Measurements from ENCODE around the gene COX4I1. TPM values are rescaled to one million over a fixed set of nuclear protein-coding genes. Genes with fewer than 3 reads are reported as not detected.
"Not testable (repeated sequence)": the region's sequence is repeated elsewhere in the genome, so short reads cannot be mapped to it uniquely, and the experiment has no call there.

The COX4I1 gene
- total RNA-seq, 1 donor from 2014 or later, result 201 TPM

GRCh38 chr16:85825326-85825725 is 25.8 kb downstream of the COX4I1 start:
- DNase-seq, result no peak

DNA sequence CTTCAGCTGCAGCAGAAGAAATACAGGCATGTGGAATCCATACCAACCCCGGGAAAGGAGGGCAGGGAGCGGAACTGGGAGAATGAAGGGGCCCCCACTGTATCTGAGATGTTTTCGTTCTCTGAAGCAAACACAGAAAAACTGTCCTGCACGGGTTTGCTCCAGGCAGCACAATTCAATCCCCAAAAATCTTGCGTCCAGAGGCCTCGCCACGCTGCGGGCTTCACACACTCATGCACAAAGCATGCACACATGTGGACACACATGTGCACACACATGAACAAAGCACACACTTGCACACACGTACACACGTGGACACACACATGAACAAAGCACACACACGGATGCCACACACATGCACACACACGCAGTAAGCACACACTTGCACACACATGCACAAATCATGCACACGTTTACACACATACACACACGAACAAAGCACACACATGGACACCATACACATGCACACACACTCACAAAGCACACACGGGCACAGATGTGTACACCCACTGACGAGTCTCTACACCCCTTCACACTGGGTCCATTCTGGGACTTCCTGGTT is 27.3 kb downstream of the COX4I1 start:
- no peak for DNase-seq

- DNase-seq, result no peak
These were observed 28.7 kb downstream of the COX4I1 start for GRCh38 chr16:85828166-85828565.

DNA sequence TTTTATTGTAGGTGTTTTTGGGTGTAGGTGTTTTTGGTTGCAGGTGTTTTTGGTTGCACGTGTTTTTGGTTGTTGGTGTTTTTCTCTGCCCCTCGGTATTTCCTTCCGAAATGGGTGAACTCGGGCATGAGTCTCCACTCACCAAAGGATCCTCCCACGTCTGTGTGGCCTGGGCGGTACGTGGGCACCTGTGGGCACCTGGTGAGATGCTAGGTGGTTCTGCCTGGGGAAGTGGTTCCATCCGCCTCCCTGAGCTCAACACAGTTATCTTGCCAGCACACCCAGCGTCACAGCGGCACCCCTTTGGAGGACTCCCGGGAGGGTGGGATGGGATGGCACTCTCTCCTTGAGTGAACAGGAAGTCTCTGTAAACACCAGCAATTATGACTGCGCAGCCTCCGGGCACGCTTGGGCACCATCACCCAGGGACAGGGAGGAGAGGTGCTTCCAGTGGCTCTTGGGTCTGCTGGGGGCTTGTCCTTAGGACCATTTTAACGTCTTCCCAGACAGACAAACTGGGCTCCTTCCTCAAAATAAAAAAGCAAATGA is 29.8 kb downstream of the COX4I1 start:
- no peak for DNase-seq

DNA sequence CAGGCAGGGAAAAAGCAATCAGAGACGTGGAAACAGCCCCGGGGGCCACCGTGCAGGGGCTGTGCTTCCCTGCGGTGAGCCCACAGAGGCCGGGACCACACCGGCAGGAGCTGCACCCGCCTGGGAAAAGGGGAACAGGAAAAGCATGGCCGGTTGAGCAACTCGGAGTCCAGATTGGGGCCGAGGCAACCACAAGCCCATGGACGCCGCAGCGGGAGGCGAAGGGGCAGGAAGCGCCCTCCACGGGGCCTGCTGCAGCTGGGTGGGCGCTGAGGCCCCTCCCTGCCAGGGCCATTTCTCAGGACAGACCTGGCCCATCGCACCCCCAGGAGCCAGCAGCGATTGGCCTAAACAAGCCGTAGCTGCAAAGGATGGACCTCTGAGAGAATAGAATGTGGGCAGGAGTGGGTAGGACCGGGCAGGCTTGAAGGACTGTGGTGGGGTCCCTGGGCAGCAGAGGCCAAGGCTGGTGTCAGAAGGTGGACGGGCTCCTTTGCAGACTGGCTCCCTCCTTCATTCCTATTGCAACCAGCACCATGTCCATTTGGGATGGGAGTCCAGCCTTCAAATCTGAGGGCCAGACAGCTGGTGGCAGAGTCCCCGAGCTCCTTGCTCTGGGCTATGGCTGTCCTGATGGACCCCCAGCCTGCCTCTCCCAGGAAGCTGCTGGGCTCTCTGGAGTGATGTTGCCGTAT is 30.4 kb downstream of the COX4I1 start:
- DNase-seq, result no peak

DNA sequence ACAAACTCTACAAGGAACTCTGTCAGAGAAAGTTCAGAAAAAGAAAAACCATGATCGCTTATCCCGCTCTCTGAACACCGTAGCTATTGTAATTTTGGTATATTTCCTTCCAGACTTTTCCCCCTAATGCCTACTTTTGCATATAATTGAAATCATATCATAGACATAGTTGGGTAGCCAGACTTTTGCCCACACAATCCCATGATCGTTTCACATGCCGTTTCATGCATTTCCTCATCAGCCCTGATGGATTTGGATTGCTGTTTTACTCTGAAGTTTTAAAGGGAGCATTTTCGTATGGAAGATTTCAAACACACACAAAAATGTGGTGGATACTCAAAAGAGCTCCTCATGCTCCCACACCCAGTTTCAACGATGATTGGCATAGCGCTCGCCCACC is 31.3 kb downstream of the COX4I1 start:
- no peak for DNase-seq

DNA sequence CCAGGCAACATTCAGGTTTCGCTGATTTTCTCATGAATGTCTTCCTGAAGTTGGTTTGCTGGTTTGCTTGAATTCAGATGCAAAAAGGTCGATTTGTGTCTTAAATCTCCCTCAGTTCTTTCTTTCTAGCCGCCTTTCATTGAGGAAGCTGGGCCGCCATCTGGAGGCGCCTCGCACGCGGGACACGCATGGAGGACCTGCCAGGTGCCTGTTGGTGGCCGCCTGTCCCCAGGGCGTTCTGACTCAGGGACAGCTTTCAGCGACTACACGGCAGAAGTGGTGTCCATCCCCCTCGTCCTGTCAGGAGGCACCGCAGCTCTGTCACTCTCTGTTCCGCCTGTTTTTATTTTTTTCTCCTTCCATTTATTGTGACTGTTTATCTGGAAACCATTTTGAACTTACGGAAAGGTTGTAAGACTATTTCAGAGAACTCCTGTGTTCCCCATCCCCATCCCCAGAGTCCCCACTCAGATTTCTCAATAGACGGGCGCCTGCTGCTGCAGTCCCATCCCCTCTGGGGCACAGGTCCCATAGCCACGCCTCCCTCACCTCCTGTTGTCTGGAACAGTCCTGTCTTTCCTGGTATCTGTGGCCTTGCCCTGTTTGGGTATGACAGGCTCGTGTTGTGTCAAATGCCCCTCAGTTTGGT is 33.2 kb downstream of the COX4I1 start:
- DNase-seq, result no peak

- DNase-seq, result no peak
These were observed 33.9 kb downstream of the COX4I1 start for GRCh38 chr16:85833219-85833920.

DNA sequence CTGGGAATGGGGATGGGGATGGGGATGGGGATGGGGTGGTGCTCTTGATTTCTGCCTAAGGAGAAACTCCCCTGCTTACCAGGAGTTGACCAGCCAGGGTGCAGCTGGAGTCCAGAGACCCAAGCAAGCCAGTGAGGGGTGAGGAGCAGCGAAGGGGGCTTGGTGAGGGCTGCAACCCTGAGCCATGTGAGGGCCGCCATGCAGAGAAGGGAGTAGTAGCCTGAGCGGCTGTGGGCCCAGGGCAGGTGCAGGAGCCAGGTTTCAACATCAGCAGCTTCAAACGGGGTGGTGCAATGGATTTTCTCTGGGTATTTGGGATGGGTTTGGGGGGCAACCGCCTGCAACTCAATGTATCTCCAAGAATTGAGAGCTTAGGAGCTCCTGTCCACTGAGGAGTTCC is 35.2 kb downstream of the COX4I1 start:
- no peak for DNase-seq

GRCh38 chr16:85835227-85835751 is 35.8 kb downstream of the COX4I1 start:
- no peak for DNase-seq

- no peak for DNase-seq
These were observed 36.6 kb downstream of the COX4I1 start for GRCh38 chr16:85835956-85836705.

DNA sequence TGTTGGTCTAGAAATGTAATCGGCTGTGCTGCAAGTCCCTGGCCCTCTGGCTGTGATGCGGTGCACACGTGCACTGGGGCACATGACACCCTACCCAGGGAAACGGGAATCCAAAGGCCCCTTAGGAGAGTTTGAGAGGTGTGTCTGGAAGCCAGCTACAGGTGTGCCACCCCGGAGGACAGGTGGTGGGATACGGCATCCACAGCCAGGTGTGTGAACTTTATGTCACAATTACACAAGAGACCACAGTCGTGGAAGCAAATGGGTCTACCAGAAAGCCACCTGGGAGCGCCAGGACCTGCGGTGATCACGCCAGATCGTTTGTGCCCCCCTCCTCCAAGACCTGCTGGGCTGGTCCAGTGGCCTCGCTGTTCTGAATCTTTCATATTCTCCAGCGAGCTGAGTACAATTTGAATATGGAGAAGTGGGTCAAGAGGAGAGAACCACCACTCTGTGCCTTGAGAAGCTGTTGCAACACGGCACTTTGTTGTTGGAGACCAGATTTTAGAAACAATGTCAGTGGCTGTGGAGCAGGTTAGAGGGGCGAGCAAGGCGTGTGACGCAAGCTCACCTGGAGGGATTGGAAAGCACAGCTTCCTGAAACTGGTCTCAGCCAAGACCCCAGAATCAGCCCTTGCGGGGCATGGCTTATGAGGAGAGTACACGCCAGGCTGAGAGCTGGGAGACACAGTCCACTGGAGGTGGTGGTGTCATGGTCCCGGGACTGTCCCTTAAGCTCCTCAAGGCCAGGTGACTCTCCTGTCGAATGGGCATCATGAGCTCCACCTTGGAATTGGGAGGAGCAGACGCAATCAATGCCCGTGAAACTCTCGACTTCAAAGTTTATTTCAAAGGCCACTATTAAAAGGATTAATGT is 37.4 kb downstream of the COX4I1 start:
- no peak for DNase-seq

DNA sequence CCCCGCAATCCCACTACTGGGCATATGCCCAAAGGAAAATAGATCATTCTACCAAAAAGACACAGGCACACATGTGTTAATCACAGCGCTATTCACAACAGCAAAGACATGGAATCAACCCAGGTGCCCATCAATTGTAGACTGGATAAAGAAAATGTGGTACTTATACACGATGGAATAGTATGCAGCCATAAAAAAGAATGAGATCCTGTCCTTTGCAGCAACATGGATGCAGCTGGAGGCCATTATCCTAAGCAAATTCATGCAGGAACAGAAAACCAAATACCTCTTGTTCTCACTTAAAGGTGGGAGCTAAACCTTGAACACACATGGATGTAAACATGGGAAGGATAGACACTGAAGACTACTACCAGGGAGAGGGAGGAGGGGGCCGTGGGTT is 38.2 kb downstream of the COX4I1 start:
- not testable (repeated sequence) for DNase-seq

DNA sequence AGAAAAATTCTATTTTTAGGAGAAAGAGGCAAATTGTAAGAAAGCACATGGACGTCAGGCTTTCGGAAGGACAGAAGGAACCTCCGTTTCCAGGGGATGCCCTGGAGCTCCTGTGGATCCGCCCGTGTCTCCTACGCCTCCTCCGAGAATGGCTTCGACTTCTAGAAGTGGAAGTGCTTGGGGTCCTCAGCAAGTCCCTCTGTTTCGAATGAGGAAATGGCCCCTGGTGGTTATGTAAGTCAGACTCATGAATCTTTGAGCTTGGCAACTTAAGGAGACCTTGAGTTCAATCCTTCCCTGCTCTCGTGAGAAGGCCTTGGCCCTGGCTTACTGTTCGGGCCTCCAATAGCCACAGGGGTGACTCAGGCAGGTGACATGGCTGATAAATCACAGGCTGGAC is 38.9 kb downstream of the COX4I1 start:
- DNase-seq, result no peak

DNA sequence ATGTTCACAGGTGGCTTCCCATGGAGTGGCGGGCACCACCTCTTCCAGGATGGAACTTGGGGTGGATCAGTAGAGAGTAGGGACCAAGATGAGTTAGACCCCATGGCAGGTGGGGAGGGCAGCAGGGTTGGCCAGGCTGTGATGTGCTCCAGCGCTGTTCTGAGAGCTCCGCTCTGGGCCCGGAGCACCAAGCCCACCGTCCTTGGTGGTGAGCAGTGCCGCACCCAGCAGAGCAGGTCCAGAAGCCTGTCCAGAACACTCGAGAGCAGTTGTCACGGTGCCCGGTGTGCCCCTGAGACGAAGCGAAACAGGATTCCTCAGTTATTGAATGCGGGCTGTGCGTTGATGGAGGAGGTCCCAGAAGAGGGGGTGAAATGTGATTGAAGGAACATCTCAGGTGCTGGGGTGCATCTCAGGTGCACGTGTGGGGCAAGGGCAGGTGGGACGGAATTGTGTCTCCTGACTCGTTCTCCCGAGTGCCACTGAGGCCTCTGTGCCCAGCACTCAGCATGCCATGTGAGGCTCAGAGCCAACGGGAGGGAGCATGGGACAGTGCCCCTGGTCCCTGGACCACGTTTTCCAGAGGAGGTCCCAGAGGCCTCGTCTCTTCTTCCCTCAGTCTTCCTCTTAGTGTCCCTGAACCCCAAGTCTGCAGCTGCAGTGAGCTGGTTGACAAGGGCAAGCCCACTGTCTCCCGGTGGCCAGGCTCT is 39.5 kb downstream of the COX4I1 start:
- no peak for DNase-seq

GRCh38 chr16:85839681-85840240 is 40.3 kb downstream of the COX4I1 start:
- DNase-seq, result no peak

- DNase-seq, result no peak
These were observed 40.9 kb downstream of the COX4I1 start for GRCh38 chr16:85840395-85840794.

DNA sequence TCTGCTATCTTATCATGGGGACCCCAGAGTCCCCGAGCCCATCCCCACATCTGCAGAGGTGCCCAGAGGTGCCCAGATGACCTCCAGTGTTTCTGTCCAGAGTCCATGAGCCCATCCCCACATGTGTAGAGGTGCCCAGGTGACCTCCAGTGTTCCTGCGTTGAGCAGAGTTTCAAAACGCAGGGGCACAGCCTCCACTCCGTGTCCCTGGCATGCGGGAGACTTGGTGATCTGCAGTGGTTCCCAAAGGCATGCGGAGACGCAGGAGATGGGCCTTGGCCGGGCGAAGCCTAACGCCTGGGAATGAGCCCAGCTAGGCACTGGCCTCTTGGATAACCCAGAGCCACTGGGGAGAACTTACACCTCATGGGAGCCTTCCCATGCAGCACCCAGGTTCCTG is 41.3 kb downstream of the COX4I1 start:
- no peak for DNase-seq

- DNase-seq, result no peak
These were observed 42.9 kb downstream of the COX4I1 start for GRCh38 chr16:85842435-85842834.

GRCh38 chr16:85842848-85843247 is 43.4 kb downstream of the COX4I1 start:
- DNase-seq, result no peak

Data from occipital lobe (tissue), 2 donors.